KMS-11 (cell line): ENCODE measurements around the gene FCN2.

Experiments
- H2AFZ ChIP-seq: fragments of 200-600 bp; sonication (generic); 2 replicates; pipeline ENCODE4 v1.6.1; 2016; ENCODE audit warnings: antibody characterized with exemption, mixed run types, low read depth
- H3K27ac ChIP-seq: fragments of 200-600 bp; sonication (generic); 2 replicates; pipeline ENCODE4 v1.6.1; 2016; ENCODE audit warnings: mild to moderate bottlenecking, mixed run types
- H3K27me3 ChIP-seq: fragments of 200-600 bp; sonication (generic); 2 replicates; pipeline ENCODE4 v1.6.1; 2017; ENCODE audit warnings: mild to moderate bottlenecking, low read depth, mixed run types, moderate library complexity; ENCODE audit not compliant: insufficient read depth
- H3K36me3 ChIP-seq: fragments of 200-600 bp; sonication (generic); 2 replicates; pipeline ENCODE4 v1.6.1; 2017; ENCODE audit warnings: mild to moderate bottlenecking, mixed run types; ENCODE audit not compliant: insufficient read depth
- H3K4me1 ChIP-seq: fragments of 200-600 bp; sonication (generic); 2 replicates; pipeline ENCODE4 v1.6.1; 2016; ENCODE audit warnings: mild to moderate bottlenecking, low read depth, mixed run types; ENCODE audit not compliant: poor library complexity, severe bottlenecking
- H3K4me2 ChIP-seq: fragments of 200-600 bp; sonication (generic); 2 replicates; pipeline ENCODE4 v1.7.0; 2016; ENCODE audit warnings: mild to moderate bottlenecking, mixed run types
- H3K4me3 ChIP-seq: fragments of 200-600 bp; sonication (generic); IDR thresholded peaks from 2 replicates; pipeline ENCODE4 v1.6.1; 2017; ENCODE audit warnings: low read depth, low read length, mixed read lengths; ENCODE audit not compliant: insufficient read depth
- H3K79me2 ChIP-seq: fragments of 200-600 bp; sonication (generic); 2 replicates; pipeline ENCODE4 v1.6.1; 2016; ENCODE audit warnings: low read depth, mixed run types; ENCODE audit not compliant: insufficient read depth
- H3K9ac ChIP-seq: fragments of 200-600 bp; sonication (generic); 2 replicates; pipeline ENCODE4 v1.6.1; 2016; ENCODE audit warnings: mild to moderate bottlenecking, mixed run types
- H4K20me1 ChIP-seq: fragments of 200-600 bp; sonication (generic); 2 replicates; pipeline ENCODE4 v1.6.1; 2016; ENCODE audit warnings: mild to moderate bottlenecking, mixed run types; ENCODE audit not compliant: insufficient read depth
- CTCF ChIP-seq: fragments of 200-600 bp; sonication (generic); conservative IDR thresholded peaks from 2 replicates; pipeline ENCODE4 v1.6.1; 2017; ENCODE audit warnings: low read depth, mild to moderate bottlenecking, antibody characterized with exemption, low read length, moderate library complexity, mixed read lengths

Gene FCN2

GRCh38 chr9:134899168-134899567 is 18.6 kb downstream of the FCN2 start:
- Histone ChIP-seq H3K27ac (no peak overlapping the region), H3K36me3 (no peaks in the 10 kb centered on the region), H3K27me3 (peaks cover 18% of the 10 kb centered on the region; the same call in 1 of the 2 replicates)

GRCh38 chr9:134899818-134900217 is 19.2 kb downstream of the FCN2 start:
- H2AFZ ChIP-seq = no peak overlapping the region
- H3K4me2 ChIP-seq = no peak overlapping the region

More at GRCh38 chr9:134899168-134899567, 18.6 kb downstream of the FCN2 start:
- Histone ChIP-seq H2AFZ (no peak overlapping the region), H3K4me3 (no peak overlapping the region), H4K20me1 (no peaks in the 10 kb centered on the region), H3K9ac (no peak overlapping the region), H3K79me2 (no peaks in the 10 kb centered on the region), H3K4me2 (no peak overlapping the region), H3K4me1 (no peaks in the 10 kb centered on the region)
- no peak for TF ChIP-seq CTCF

GRCh38 chr9:134902936-134903335 is 22.3 kb downstream of the FCN2 start:
- TF ChIP-seq CTCF = no peak

More at GRCh38 chr9:134899818-134900217, 19.2 kb downstream of the FCN2 start:
- H3K27ac ChIP-seq = no peak overlapping the region
- no peak overlapping the region for H3K9ac ChIP-seq
- H3K27me3 ChIP-seq = peaks cover 19% of the 10 kb centered on the region; the same call in 1 of the 2 replicates
- no peaks in the 10 kb centered on the region for H3K79me2 ChIP-seq
- no peak overlapping the region for H3K4me3 ChIP-seq
- no peaks in the 10 kb centered on the region for H4K20me1 ChIP-seq
- no peaks in the 10 kb centered on the region for H3K4me1 ChIP-seq
- H3K36me3 ChIP-seq = no peaks in the 10 kb centered on the region
- no peak for TF ChIP-seq CTCF

GRCh38 chr9:134908524-134909309 is 28.1 kb downstream of the FCN2 start:
- Histone ChIP-seq H3K36me3 (no peaks in the 10 kb centered on the region), H3K4me3 (no peak overlapping the region), H3K27ac (no peak overlapping the region), H3K4me1 (no peaks in the 10 kb centered on the region), H4K20me1 (no peaks in the 10 kb centered on the region), H3K4me2 (no peak overlapping the region), H3K27me3 (peaks cover 34% of the 10 kb centered on the region), H2AFZ (no peak overlapping the region), H3K79me2 (no peaks in the 10 kb centered on the region), H3K9ac (no peak overlapping the region)
- no peak for TF ChIP-seq CTCF

More at GRCh38 chr9:134902936-134903335, 22.3 kb downstream of the FCN2 start:
- H3K36me3 ChIP-seq = no peaks in the 10 kb centered on the region
- H3K9ac ChIP-seq = no peak overlapping the region
- no peak overlapping the region for H3K4me3 ChIP-seq
- H3K27me3 ChIP-seq = peaks cover 29% of the 10 kb centered on the region
- no peaks in the 10 kb centered on the region for H4K20me1 ChIP-seq
- no peaks in the 10 kb centered on the region for H3K4me1 ChIP-seq
- no peak overlapping the region for H3K27ac ChIP-seq
- H2AFZ ChIP-seq = no peak overlapping the region
- H3K79me2 ChIP-seq = no peaks in the 10 kb centered on the region
- no peak overlapping the region for H3K4me2 ChIP-seq
